Tibial nerve (tissue), 4 donors: ENCODE measurements around the gene HMOX2. TPM values are rescaled to one million over a fixed set of nuclear protein-coding genes. Genes with fewer than 3 reads are reported as not detected.

Experiments used
- DNase-seq, 2 donors: peaks; one replicate each; pipeline ENCODE4 v3.0.0-alpha.2; 2019; ENCODE audit warnings: low spot score in 2 of 2
- H3K27ac ChIP-seq, 4 donors: fragments of 200-600 bp; sonication (generic) in 3 of 4; one replicate each; pipeline ENCODE4 v1.5.1; 2017 to 2019; ENCODE audit warnings: mild to moderate bottlenecking in 1 of 4
- H3K27me3 ChIP-seq, 2 donors: fragments of 200-600 bp; sonication (generic) in 1 of 2; one replicate each; pipeline versions ENCODE4 v1.5.1 to v1.6.0; 2017 to 2019
- H3K36me3 ChIP-seq, 3 donors: fragments of 200-600 bp; sonication (generic); one replicate each; pipeline ENCODE4 v1.5.1; 2018 to 2019
- H3K4me1 ChIP-seq, 4 donors: fragments of 200-600 bp; sonication (generic) in 3 of 4; one replicate each; pipeline ENCODE4 v1.5.1; 2017 to 2019
- H3K4me3 ChIP-seq, 4 donors: fragments of 200-600 bp; sonication (generic) in 3 of 4; one replicate each; pipeline ENCODE4 v1.5.1; 2017 to 2019; ENCODE audit warnings: mild to moderate bottlenecking in 1 of 4, moderate library complexity in 1 of 4
- H3K9me3 ChIP-seq, 4 donors: fragments of 200-600 bp; sonication (generic) in 3 of 4; one replicate each; pipeline ENCODE4 v1.5.1; 2017 to 2019
- CTCF ChIP-seq, 5 experiments: fragments of 200-600 bp in 3 of 5; fragments of 450-650 bp in 2 of 5; sonication (generic) in 3 of 5; IDR thresholded peaks; one replicate each; pipeline ENCODE4 v1.5.1; 2016 to 2019; ENCODE audit warnings: antibody characterized with exemption in 5 of 5, mild to moderate bottlenecking in 3 of 5, moderate library complexity in 2 of 5
- EP300 ChIP-seq, 2 donors: sonication (generic); formaldehyde crosslinking; IDR thresholded peaks; one replicate each; pipeline ENCODE4 v1.6.1; 2017; ENCODE audit warnings: antibody characterized with exemption in 2 of 2, mild to moderate bottlenecking in 1 of 2
- POLR2A ChIP-seq, 2 donors: fragments of 450-650 bp; IDR thresholded peaks; one replicate each; pipeline ENCODE4 v1.6.1; 2017; ENCODE audit warnings: antibody characterized with exemption in 2 of 2, mild to moderate bottlenecking in 2 of 2, moderate library complexity in 2 of 2
- WGBS, 2 donors: methylation state at CpG; one replicate each; pipeline ENCODE4 v1.1.5; 2018; 5-methylcytosine and 5-hydroxymethylcytosine counted together
- small RNA-seq: library from RNA; depleted of rRNA; stranded (forward); fragments of <200 nt; gene quantifications from one replicate; pipeline ENCODE3, GENCODE V24; 2016
- total RNA-seq, 4 donors: library from RNA; depleted of rRNA; stranded (reverse); fragments of >200 nt; gene quantifications; one replicate each; pipeline ENCODE4 v1.1.0, GENCODE V29; 2016

HMOX2 gene
- total RNA-seq, 4 donors from 2014 or later, result 55.7 to 75.6 (median 63.1) TPM

GRCh38 chr16:4550591-4550990 lies 74.4 kb downstream of the HMOX2 start:
- Histone ChIP-seq H3K27me3 (no peaks in the 10 kb centered on the region), H3K9me3 (no peaks in the 10 kb centered on the region), H3K4me1 (no peaks in the 10 kb centered on the region), H3K36me3 (no peaks in the 10 kb centered on the region), H3K4me3 (no peak overlapping the region), H3K27ac (no peak overlapping the region)
- no peak for DNase-seq
- WGBS, 2 donors, result 35 to 51% methylated on average over 4 of the region's 4 CpGs
- TF ChIP-seq CTCF (IDR thresholded peaks at IDR 0.05) (no peak), POLR2A (IDR thresholded peaks at IDR 0.05) (no peak), EP300 (IDR thresholded peaks at IDR 0.05) (no peak)

GRCh38 chr16:4552541-4552940 lies 76.3 kb downstream of the HMOX2 start:
- no peak for DNase-seq
- Histone ChIP-seq H3K4me3 (no peak overlapping the region), H3K27ac (no peak overlapping the region), H3K4me1 (no peaks in the 10 kb centered on the region), H3K36me3 (no peaks in the 10 kb centered on the region), H3K27me3 (no peaks in the 10 kb centered on the region), H3K9me3 (no peaks in the 10 kb centered on the region)
- 30 to 31% methylated on average over 3 of the region's 3 CpGs for WGBS, 2 donors
- TF ChIP-seq POLR2A (IDR thresholded peaks at IDR 0.05), result no peak
- TF ChIP-seq EP300 (IDR thresholded peaks at IDR 0.05), result no peak
- TF ChIP-seq CTCF (IDR thresholded peaks at IDR 0.05), result no peak

- Histone ChIP-seq H3K4me1 (no peaks in the 10 kb centered on the region), H3K9me3 (no peaks in the 10 kb centered on the region), H3K36me3 (no peaks in the 10 kb centered on the region), H3K27ac (no peak within 1 kb of the TSS), H3K27me3 (no peaks in the 10 kb centered on the region), H3K4me3 (no peak within 1 kb of the TSS)
- no peak for DNase-seq
- 80 to 83% methylated on average over 4 of the region's 4 CpGs for WGBS, 2 donors
- no peak for TF ChIP-seq EP300 (IDR thresholded peaks at IDR 0.05)
- TF ChIP-seq CTCF (IDR thresholded peaks at IDR 0.05), result no peak
- TF ChIP-seq POLR2A (IDR thresholded peaks at IDR 0.05), result no peak
Measured at GRCh38 chr16:4556112-4556511, 79.9 kb downstream of the HMOX2 start, which contains the start of gene C16orf96. TSS of gene C16orf96 (plus strand) at chr16:4556340. CDS start at chr16:4556490, 150 bp downstream.

GRCh38 chr16:4556580-4556979 lies 80.4 kb downstream of the HMOX2 start:
- no peaks in the 10 kb centered on the region for H3K27me3 ChIP-seq
- TF ChIP-seq POLR2A (IDR thresholded peaks at IDR 0.05), result no peak
- no peak for TF ChIP-seq CTCF (IDR thresholded peaks at IDR 0.05)
- TF ChIP-seq EP300 (IDR thresholded peaks at IDR 0.05), result no peak
- no peak for DNase-seq
- H3K9me3 ChIP-seq, result no peaks in the 10 kb centered on the region
- no peaks in the 10 kb centered on the region for H3K36me3 ChIP-seq
- H3K4me3 ChIP-seq, result no peak overlapping the region
- H3K27ac ChIP-seq, result no peak overlapping the region
- whole genome bisulfite sequencing, 2 donors, result 81 to 92% methylated on average over 10 to 11 of the region's 14 CpGs
- peaks cover 0 to 3% (median 0%) of the 10 kb centered on the region in 4 donors for H3K4me1 ChIP-seq

- Histone ChIP-seq H3K4me1 (peaks cover 0 to 3% (median 0%) of the 10 kb centered on the region in 4 donors), H3K4me3 (no peak overlapping the region), H3K27me3 (no peaks in the 10 kb centered on the region), H3K36me3 (no peaks in the 10 kb centered on the region), H3K27ac (no peak overlapping the region), H3K9me3 (no peaks in the 10 kb centered on the region)
- 60 to 67% methylated on average over 10 of the region's 10 CpGs for WGBS, 2 donors
- no peak for TF ChIP-seq CTCF (IDR thresholded peaks at IDR 0.05)
- no peak for TF ChIP-seq POLR2A (IDR thresholded peaks at IDR 0.05)
- no peak for TF ChIP-seq EP300 (IDR thresholded peaks at IDR 0.05)
- DNase-seq, result no peak
Measured at GRCh38 chr16:4557973-4558372, 81.8 kb downstream of the HMOX2 start.

Small RNA genes lying within 50 kb of the gene (small RNA-seq; reads per million reads assigned to genes)
- not detected for gene AC012676.2

Other genes with a start within 250 kb of the HMOX2 start
- 1 to 10 TPM in 3 of 4 donors, under 1 TPM in 1; 0.84 to 3.6 (median 1.5) TPM for gene SRL, start 234.3 kb upstream of the HMOX2 start, total RNA-seq
- gene TFAP4, start 203.4 kb upstream of the HMOX2 start, total RNA-seq, result 10 to 100 TPM in 2 of 4 donors, 1 to 10 TPM in 2; 6.9 to 16.8 (median 11.7) TPM
- gene GLIS2, start 160.3 kb upstream of the HMOX2 start, total RNA-seq, result 10 to 100 TPM in 3 of 4 donors, 1 to 10 TPM in 1; 9.0 to 11.1 (median 10.8) TPM
- gene PAM16, start 125.1 kb upstream of the HMOX2 start, total RNA-seq, result 10 to 100 TPM; 45.1 to 95.1 (median 60.7) TPM
- gene VASN, start 104.5 kb upstream of the HMOX2 start, total RNA-seq, result 10 to 100 TPM; 31.0 to 58.1 (median 32.9) TPM
- gene CORO7, start 59.8 kb upstream of the HMOX2 start, total RNA-seq, result 10 to 100 TPM; 27.8 to 77.4 (median 52.1) TPM
- gene DNAJA3, start 50.5 kb upstream of the HMOX2 start, total RNA-seq, result 10 to 100 TPM; 37.6 to 53.0 (median 49.2) TPM
- 10 to 100 TPM; 55.5 to 61.8 (median 57.7) TPM for gene NMRAL1, start 1.8 kb upstream of the HMOX2 start, total RNA-seq
- gene CDIP1, start 62.4 kb downstream of the HMOX2 start, total RNA-seq, result 10 to 100 TPM; 16.2 to 40.2 (median 24.0) TPM
- under 1 TPM in 2 of 4 donors, not detected in 2; 0.20 to 0.21 TPM for gene C16orf96, start 79.9 kb downstream of the HMOX2 start, total RNA-seq
- gene UBALD1, start 138.5 kb downstream of the HMOX2 start, total RNA-seq, result 10 to 100 TPM in 2 of 4 donors, 1 to 10 TPM in 2; 6.5 to 22.8 (median 9.8) TPM
- gene MGRN1, start 148.4 kb downstream of the HMOX2 start, total RNA-seq, result 10 to 100 TPM; 37.5 to 59.1 (median 42.7) TPM
- gene NUDT16L1, start 217.2 kb downstream of the HMOX2 start, total RNA-seq, result 10 to 100 TPM; 30.3 to 63.7 (median 48.5) TPM